ENCODE data around the gene SAP25.

GRCh38 chr7:100570954-100571828 is 2.5 kb downstream of the SAP25 start:
- TF ChIP-seq POLR2AphosphoS5 (IDR thresholded peaks at IDR 0.05; ENCODE audit: low read depth, low read length) (no peak), EZH2phosphoT487 (IDR thresholded peaks at IDR 0.05; ENCODE audit: borderline replicate concordance, low read depth) (no peak), RAD21 (IDR thresholded peaks at IDR 0.05; ENCODE audit: low read length) (no peak), CTCF (IDR thresholded peaks at IDR 0.05) (no peak), RFX5 (IDR thresholded peaks at IDR 0.05; ENCODE audit: low read length) (no peak), FOXM1 (IDR thresholded peaks at IDR 0.05; ENCODE audit: low read depth) (no peak), ELF1 (IDR thresholded peaks at IDR 0.05) (no peak), YY1 (IDR thresholded peaks at IDR 0.05; ENCODE audit: low read depth) (no peak), GATA2 (CRISPR knock-in tag; IDR thresholded peaks at IDR 0.05) (no peak), USF1 (IDR thresholded peaks at IDR 0.05; ENCODE audit: borderline replicate concordance, low read depth) (no peak), SIN3A (IDR thresholded peaks at IDR 0.05; ENCODE audit: borderline replicate concordance, low read depth, low read length) (no peak), MXI1 (IDR thresholded peaks at IDR 0.05; ENCODE audit: low read depth, low read length) (no peak), JUND (IDR thresholded peaks at IDR 0.05) (no peak)
- TF ChIP-seq, protein P1, sequence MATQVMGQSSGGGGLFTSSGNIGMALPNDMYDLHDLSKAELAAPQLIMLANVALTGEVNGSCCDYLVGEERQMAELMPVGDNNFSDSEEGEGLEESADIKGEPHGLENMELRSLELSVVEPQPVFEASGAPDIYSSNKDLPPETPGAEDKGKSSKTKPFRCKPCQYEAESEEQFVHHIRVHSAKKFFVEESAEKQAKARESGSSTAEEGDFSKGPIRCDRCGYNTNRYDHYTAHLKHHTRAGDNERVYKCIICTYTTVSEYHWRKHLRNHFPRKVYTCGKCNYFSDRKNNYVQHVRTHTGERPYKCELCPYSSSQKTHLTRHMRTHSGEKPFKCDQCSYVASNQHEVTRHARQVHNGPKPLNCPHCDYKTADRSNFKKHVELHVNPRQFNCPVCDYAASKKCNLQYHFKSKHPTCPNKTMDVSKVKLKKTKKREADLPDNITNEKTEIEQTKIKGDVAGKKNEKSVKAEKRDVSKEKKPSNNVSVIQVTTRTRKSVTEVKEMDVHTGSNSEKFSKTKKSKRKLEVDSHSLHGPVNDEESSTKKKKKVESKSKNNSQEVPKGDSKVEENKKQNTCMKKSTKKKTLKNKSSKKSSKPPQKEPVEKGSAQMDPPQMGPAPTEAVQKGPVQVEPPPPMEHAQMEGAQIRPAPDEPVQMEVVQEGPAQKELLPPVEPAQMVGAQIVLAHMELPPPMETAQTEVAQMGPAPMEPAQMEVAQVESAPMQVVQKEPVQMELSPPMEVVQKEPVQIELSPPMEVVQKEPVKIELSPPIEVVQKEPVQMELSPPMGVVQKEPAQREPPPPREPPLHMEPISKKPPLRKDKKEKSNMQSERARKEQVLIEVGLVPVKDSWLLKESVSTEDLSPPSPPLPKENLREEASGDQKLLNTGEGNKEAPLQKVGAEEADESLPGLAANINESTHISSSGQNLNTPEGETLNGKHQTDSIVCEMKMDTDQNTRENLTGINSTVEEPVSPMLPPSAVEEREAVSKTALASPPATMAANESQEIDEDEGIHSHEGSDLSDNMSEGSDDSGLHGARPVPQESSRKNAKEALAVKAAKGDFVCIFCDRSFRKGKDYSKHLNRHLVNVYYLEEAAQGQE (IDR thresholded peaks at IDR 0.05; ENCODE audit: low read depth, low read length), result no peak

Measured in SK-N-SH (cell line).